GM12878 (cell line): ENCODE measurements around the gene TRIM3.

Experiments
- CTCF ChIP-seq, 3 experiments: IDR thresholded peaks in 2 of 3; conservative IDR thresholded peaks in 1 of 3; 2 replicates each; pipeline ENCODE4 v1.5.1; 2011; ENCODE audit warnings: low read depth in 3 of 3, low read length in 3 of 3, mild to moderate bottlenecking in 3 of 3, control low read depth in 2 of 3, moderate library complexity in 2 of 3, inconsistent platforms in 1 of 3, mixed read lengths in 1 of 3; ENCODE audit not compliant: control insufficient read depth in 2 of 3, insufficient read depth in 1 of 3; ENCODE audit errors: extremely low read depth in 1 of 3
- JUND ChIP-seq: IDR thresholded peaks from 2 replicates; pipeline ENCODE4 v1.6.1; 2012; ENCODE audit warnings: low read depth, mild to moderate bottlenecking, low read length, improper control_type of control experiment, moderate library complexity
- RAD51 ChIP-seq: fragments of 450-650 bp; IDR thresholded peaks from 2 replicates; pipeline ENCODE4 v1.6.1; 2016; ENCODE audit warnings: moderate library complexity, mild to moderate bottlenecking, inconsistent platforms

- TF ChIP-seq JUND (no peak), RAD51 (no peak), CTCF (IDR thresholded peaks at IDR 0.05 in 2 of 3, conservative IDR thresholded peaks at IDR 0.05 in 1 of 3; ENCODE audit: control insufficient read depth in 2 of 3, extremely low read depth in 1 of 3, insufficient read depth in 1 of 3, low read depth in 3 of 3, low read length in 3 of 3) (no peak)
Observed at GRCh38 chr11:6488821-6489220, 15.1 kb upstream of the TRIM3 start.
